Medulla oblongata (tissue), 1 donor: ENCODE data around the gene RMC1.
"Not testable (repeated sequence)": the region's sequence is repeated elsewhere in the genome, so short reads cannot be mapped to it uniquely, and the experiment has no call there.

Experiments
- DNase-seq: peaks from one replicate; pipeline ENCODE4 v3.0.0-alpha.2; 2015; ENCODE audit errors: extremely low spot score

RMC1 gene

GRCh38 chr18:23560186-23560585 is 56.9 kb downstream of the RMC1 start:
- peak; percentile 83 for DNase-seq

GRCh38 chr18:23563377-23564043 is 60.2 kb downstream of the RMC1 start:
- DNase-seq: no peak

- no peak for DNase-seq
Observed at GRCh38 chr18:23565916-23566547, 62.7 kb downstream of the RMC1 start.

- DNase-seq: no peak
Observed at GRCh38 chr18:23567671-23568070, 64.4 kb downstream of the RMC1 start.

GRCh38 chr18:23568281-23569138 is 65.2 kb downstream of the RMC1 start:
- no peak for DNase-seq

- no peak for DNase-seq
Observed at GRCh38 chr18:23569299-23570063, 66.2 kb downstream of the RMC1 start.

- no peak for DNase-seq
Observed at GRCh38 chr18:23570912-23571504, 67.7 kb downstream of the RMC1 start.

- no peak for DNase-seq
Observed at GRCh38 chr18:23572012-23572411, 68.7 kb downstream of the RMC1 start.

- no peak for DNase-seq
Observed at GRCh38 chr18:23572570-23572969, 69.3 kb downstream of the RMC1 start.

- no peak for DNase-seq
Observed at GRCh38 chr18:23573020-23573419, 69.7 kb downstream of the RMC1 start.

GRCh38 chr18:23573626-23574431 is 70.5 kb downstream of the RMC1 start:
- peak; percentile 57 for DNase-seq

- no peak for DNase-seq
Observed at GRCh38 chr18:23574611-23575308, 71.4 kb downstream of the RMC1 start.

- DNase-seq: no peak
Observed at GRCh38 chr18:23575309-23575651, 72.0 kb downstream of the RMC1 start.

GRCh38 chr18:23577521-23577920 is 74.2 kb downstream of the RMC1 start:
- not testable (repeated sequence) for DNase-seq

- DNase-seq: no peak
Observed at GRCh38 chr18:23578067-23578701, 74.9 kb downstream of the RMC1 start.

GRCh38 chr18:23578891-23579653 is 75.8 kb downstream of the RMC1 start:
- DNase-seq: no peak

- no peak for DNase-seq
Observed at GRCh38 chr18:23580677-23581367, 77.5 kb downstream of the RMC1 start.
